CD4-positive, alpha-beta T cell (primary cell): Measurements from ENCODE around the gene OR6M1. TPM values are rescaled to one million over a fixed set of nuclear protein-coding genes. Genes with fewer than 3 reads are reported as not detected.

Experiments used
- ATAC-seq: fragments of 200-7000 bp; cut with Tn5 transposase; one replicate; pipeline ENCODE4 v1.10.0; 2022; ENCODE audit warnings: mild to moderate bottlenecking; ENCODE audit not compliant: poor library complexity
- CTCF ChIA-PET: fragments of 350-600 bp; sonication (Branson Sonifier 250); formaldehyde crosslinking; loops from one replicate; lab custom pipeline; 2021; ENCODE audit warnings: antibody characterized with exemption, inconsistent platforms; lab: Charles Lee
- POLR2A ChIA-PET: fragments of 350-600 bp; sonication (Branson Sonifier 250); formaldehyde crosslinking; loops from one replicate; lab custom pipeline; 2021; ENCODE audit warnings: antibody characterized with exemption, inconsistent platforms; lab: Charles Lee
- DNase-seq, 14 experiments: peaks; one replicate each; pipeline ENCODE4 v3.0.0-alpha.2; 2013 to 2020; ENCODE audit warnings: mixed read lengths in 2 of 14
- H3K27ac ChIP-seq, 2 donors: one replicate each; pipeline versions ENCODE4 v1.5.1 to v1.7.0; 2013; ENCODE audit warnings: low read length in 2 of 2, low read depth in 1 of 2, mild to moderate bottlenecking in 1 of 2
- H3K27me3 ChIP-seq, 2 experiments: 1 replicate in 1 of 2; 2 replicates in 1 of 2; pipeline versions ENCODE4 v1.6.1 to v1.7.0; 2013; ENCODE audit warnings: low read length in 2 of 2, control low read depth in 1 of 2, mild to moderate bottlenecking in 1 of 2, moderate library complexity in 1 of 2; ENCODE audit not compliant: insufficient read depth in 2 of 2, control insufficient read depth in 1 of 2
- H3K36me3 ChIP-seq: one replicate; pipeline ENCODE4 v1.6.1; 2013; ENCODE audit warnings: low read length, control low read depth; ENCODE audit not compliant: insufficient read depth
- H3K4me1 ChIP-seq: one replicate; pipeline ENCODE4 v1.6.1; 2013; ENCODE audit warnings: low read length, control low read depth; ENCODE audit not compliant: insufficient read depth
- H3K4me3 ChIP-seq: one replicate; pipeline ENCODE4 v1.5.1; 2013; ENCODE audit warnings: mild to moderate bottlenecking, low read length, moderate library complexity
- H3K9me3 ChIP-seq, 2 experiments: 1 replicate in 1 of 2; 2 replicates in 1 of 2; pipeline versions ENCODE4 v1.6.1 to v1.7.0; 2013; ENCODE audit warnings: low read length in 2 of 2, mild to moderate bottlenecking in 2 of 2, control low read depth in 1 of 2, moderate library complexity in 1 of 2; ENCODE audit not compliant: control insufficient read depth in 1 of 2, insufficient read depth in 1 of 2
- H3K27ac Mint-ChIP-seq: one replicate; pipeline ENCODE4 v1.8.0; 2020; ENCODE audit warnings: mixed read lengths
- H3K27me3 Mint-ChIP-seq: one replicate; pipeline ENCODE4 v1.8.0; 2021; ENCODE audit warnings: mixed read lengths
- H3K36me3 Mint-ChIP-seq: one replicate; pipeline ENCODE4 v1.8.0; 2021; ENCODE audit warnings: low read depth, mixed read lengths
- H3K4me1 Mint-ChIP-seq: one replicate; pipeline ENCODE4 v1.8.0; 2021; ENCODE audit warnings: low read depth, mixed read lengths
- H3K4me3 Mint-ChIP-seq: one replicate; pipeline ENCODE4 v1.8.0; 2020; ENCODE audit warnings: mild to moderate bottlenecking, mixed read lengths
- H3K9me3 Mint-ChIP-seq: one replicate; pipeline ENCODE4 v1.8.0; 2020; ENCODE audit warnings: mixed read lengths
- CTCF ChIP-seq: fragments of 200-600 bp; IDR thresholded peaks from one replicate; pipeline ENCODE4 v1.8.0; 2022; ENCODE audit warnings: antibody characterized with exemption, mild to moderate bottlenecking
- intact Hi-C, 2 experiments: fragments of 100-400 bp; cut with DNase I in 1 of 2; cut with micrococcal nuclease in 1 of 2; formaldehyde crosslinking; loops; one replicate each; pipeline versions ENCODE4 v1.15.1 to v1.9.0; 2023 to 2025; cut with DNase I, micrococcal nuclease
- total RNA-seq, 174 experiments: library from RNA in 2 of 174; stranded (reverse) in 2 of 174; gene quantifications; one replicate each; pipeline ENCODE4 v1.2.3 and lab custom pipeline; 2021 to 2026

The OR6M1 gene
- total RNA-seq, 2 experiments from 2014 or later: not detected

DNA sequence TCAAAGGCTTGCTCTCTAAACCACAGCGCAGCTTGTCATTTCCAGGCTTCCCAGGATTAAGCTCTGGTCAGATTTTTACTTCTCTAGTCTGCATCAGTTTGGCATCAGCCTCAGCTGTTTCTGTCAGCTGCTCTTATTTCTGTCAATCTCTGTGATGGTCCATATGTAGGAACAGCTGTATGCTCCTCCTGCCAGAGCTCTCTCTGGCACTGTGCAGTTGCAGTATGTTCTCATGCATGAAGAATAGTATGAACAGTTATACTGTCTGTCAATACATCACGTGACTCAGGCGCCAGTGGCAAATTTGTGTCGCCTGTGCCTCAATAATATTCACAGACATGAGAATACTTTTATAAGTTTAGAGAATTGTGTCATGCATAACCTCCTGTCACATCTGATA, 6.7 kb downstream of the OR6M1 start:
- Histone ChIP-seq H3K4me1 (no peaks in the 10 kb centered on the region), H3K27me3 (no peaks in the 10 kb centered on the region), H3K4me3 (no peak overlapping the region), H3K36me3 (no peaks in the 10 kb centered on the region), H3K9me3 (no peaks in the 10 kb centered on the region), H3K27ac (no peak overlapping the region)
- Mint-ChIP-seq H3K9me3 (no peaks in the 10 kb centered on the region), H3K4me3 (no peak overlapping the region), H3K27me3 (no peaks in the 10 kb centered on the region), H3K4me1 (no peaks in the 10 kb centered on the region), H3K36me3 (no peaks in the 10 kb centered on the region), H3K27ac (no peak overlapping the region)
- ATAC-seq: no peak
- CTCF ChIA-PET: no interaction called here
- POLR2A ChIA-PET: no interaction called here
- no peak for TF ChIP-seq CTCF
- no peak for DNase-seq
- intact Hi-C loops: no loop called here

DNA sequence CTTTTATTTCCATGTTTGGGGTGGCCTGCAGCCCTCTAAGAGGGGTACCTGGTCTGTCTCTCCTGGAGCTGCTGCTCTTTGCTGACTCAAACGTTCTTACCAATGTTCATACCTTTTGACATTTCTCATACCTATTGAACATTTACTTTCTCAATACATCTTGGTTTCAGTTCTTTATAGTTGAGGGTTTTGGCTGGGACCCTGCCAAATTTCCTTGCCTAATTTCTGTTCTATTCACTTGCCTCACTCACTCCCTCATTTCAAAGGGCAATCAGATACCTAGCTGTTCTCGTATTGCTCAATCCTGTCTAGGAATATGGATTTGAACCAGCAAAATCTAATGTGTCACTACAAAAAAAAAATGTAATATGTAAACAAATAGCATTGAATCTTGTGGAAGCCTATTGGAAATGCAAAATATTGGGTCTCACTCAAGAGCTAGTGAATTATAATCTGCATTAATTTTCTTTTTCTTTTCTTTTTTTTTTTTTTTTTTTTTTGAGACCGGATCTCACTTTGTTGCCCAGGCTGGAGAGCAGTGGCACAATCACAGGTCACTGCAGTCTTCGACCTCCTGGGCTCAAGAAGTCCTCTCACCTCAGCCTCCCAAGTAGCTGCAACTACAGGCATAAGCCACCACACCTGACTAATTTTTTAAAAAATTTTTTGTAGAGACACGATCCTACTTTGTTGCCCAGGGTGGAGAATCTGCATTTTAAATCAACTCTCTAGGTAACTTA, 7.5 kb downstream of the OR6M1 start:
- H3K27ac Mint-ChIP-seq: no peak overlapping the region
- H3K4me3 Mint-ChIP-seq: no peak overlapping the region
- no peak overlapping the region for H3K27ac ChIP-seq
- TF ChIP-seq CTCF: no peak
- no peaks in the 10 kb centered on the region for H3K4me1 ChIP-seq
- intact Hi-C loops: no loop called here
- ChIA-PET CTCF (no interaction called here), POLR2A (no interaction called here)
- no peaks in the 10 kb centered on the region for H3K27me3 Mint-ChIP-seq
- H3K9me3 ChIP-seq: no peaks in the 10 kb centered on the region
- H3K27me3 ChIP-seq: peaks cover 0 to 6% of the 10 kb centered on the region in 2 experiments
- no peak for ATAC-seq
- no peak overlapping the region for H3K4me3 ChIP-seq
- no peaks in the 10 kb centered on the region for H3K9me3 Mint-ChIP-seq
- no peak for DNase-seq
- H3K4me1 Mint-ChIP-seq: no peaks in the 10 kb centered on the region
- no peaks in the 10 kb centered on the region for H3K36me3 ChIP-seq
- no peaks in the 10 kb centered on the region for H3K36me3 Mint-ChIP-seq

GRCh38 chr11:123798079-123798478, 8.1 kb downstream of the OR6M1 start:
- intact Hi-C loops: no loop called here
- no peaks in the 10 kb centered on the region for H3K36me3 Mint-ChIP-seq
- Histone ChIP-seq H3K4me3 (no peak overlapping the region), H3K36me3 (no peaks in the 10 kb centered on the region), H3K4me1 (no peaks in the 10 kb centered on the region), H3K27ac (no peak overlapping the region), H3K27me3 (peaks cover 0 to 6% of the 10 kb centered on the region in 2 experiments), H3K9me3 (no peaks in the 10 kb centered on the region)
- ChIA-PET CTCF (no interaction called here), POLR2A (no interaction called here)
- H3K27me3 Mint-ChIP-seq: no peaks in the 10 kb centered on the region
- DNase-seq (no peak), ATAC-seq (no peak)
- no peak overlapping the region for H3K4me3 Mint-ChIP-seq
- no peak overlapping the region for H3K27ac Mint-ChIP-seq
- H3K4me1 Mint-ChIP-seq: no peaks in the 10 kb centered on the region
- no peak for TF ChIP-seq CTCF
- H3K9me3 Mint-ChIP-seq: no peaks in the 10 kb centered on the region
